Motor neuron (in vitro differentiated cells): ENCODE results near the gene SPARCL1. TPM values are rescaled to one million over a fixed set of nuclear protein-coding genes. Genes with fewer than 3 reads are reported as not detected.

ENCODE experiments used
- ATAC-seq, 8 experiments: fragments of 200-7000 bp; cut with Tn5 transposase; replicated peaks in 6 of 8; 2 replicates each; pipeline ENCODE4 v1.8.0; 2021; ENCODE audit warnings: mild to moderate bottlenecking in 8 of 8, moderate library complexity in 8 of 8
- H3K27ac ChIP-seq, 2 donors: fragments of 250-450 bp; sonication (Bioruptor Pico); 2 replicates each; pipeline ENCODE4 v1.9.0; 2021; ENCODE audit warnings: antibody characterized with exemption in 2 of 2, mild to moderate bottlenecking in 2 of 2, moderate library complexity in 1 of 2
- H3K4me1 ChIP-seq, 2 donors: fragments of 250-450 bp; sonication (Bioruptor Pico); replicated peaks in 1 of 2; 2 replicates each; pipeline ENCODE4 v1.6.1; 2021; ENCODE audit warnings: antibody characterized with exemption in 2 of 2, mild to moderate bottlenecking in 2 of 2, moderate library complexity in 1 of 2
- H3K4me3 ChIP-seq, 5 donors: fragments of 250-450 bp; sonication (Bioruptor Pico); 2 replicates each; pipeline ENCODE4 v1.9.0; 2021; ENCODE audit warnings: antibody characterized with exemption in 5 of 5, mild to moderate bottlenecking in 5 of 5, moderate library complexity in 4 of 5
- WGBS, 10 experiments: fragments of 450-650 bp; shearing (Covaris generic); methylation state at CpG; one replicate each; pipeline ENCODE4 v1.0.0; 2022; 5-methylcytosine and 5-hydroxymethylcytosine counted together
- in situ Hi-C, 9 experiments: fragments of 400-800 bp; cut with MboI; loops; one replicate each; pipeline ENCODE4 v1.15.0; 2021; ENCODE audit warnings: low sequenced_read_pairs in 9 of 9, low pct_unique_long_range_greater_than_20kb in 2 of 9; ENCODE audit not compliant: unreplicated experiment in 9 of 9
- total RNA-seq, 8 experiments: library from RNA; unstranded; fragments of 300-600 nt; gene quantifications; 2 replicates each; pipeline versions ENCODE4 v1.2.3 to v1.2.4, GENCODE V29; 2022

Gene SPARCL1
- total RNA-seq, 8 experiments from 2014 or later, result 0.36 to 473 (median 7.8) TPM

- WGBS, 10 experiments, result 0 to 100% (median 76%) methylated on average over 1 of the region's 1 CpG; no CpG with 5 or more reads in 4 of the 10 experiments
- Histone ChIP-seq H3K4me1 (peaks cover 9 to 10% of the 10 kb centered on the region in 2 donors), H3K27ac (no peak overlapping the region), H3K4me3 (no peak overlapping the region)
- no peak for ATAC-seq
- in situ Hi-C loops, result loop anchor here in 1 of 9 experiments (25.0 kb wide), 1 partner anchor 305 kb away; the partner anchor contains the start of gene MEPE
These were observed 2.9 kb upstream of the SPARCL1 start for GRCh38 chr4:87532109-87532508.

- in situ Hi-C loops, result loop anchor here in 1 of 9 experiments (25.0 kb wide), 1 partner anchor 306 kb away; the partner anchor contains the start of gene MEPE
- Histone ChIP-seq H3K4me1 (peaks cover 9 to 14% of the 10 kb centered on the region in 2 donors), H3K4me3 (no peak overlapping the region), H3K27ac (no peak overlapping the region)
- WGBS, 10 experiments, result 44 to 100% (median 76%) methylated on average over 2 to 5 of the region's 5 CpGs; no CpG with 5 or more reads in 1 of the 10 experiments
- no peak for ATAC-seq
These were observed 2.4 kb upstream of the SPARCL1 start for GRCh38 chr4:87531621-87532020.

GRCh38 chr4:87530868-87531267 is 1.7 kb upstream of the SPARCL1 start:
- H3K27ac ChIP-seq, result no peak overlapping the region
- in situ Hi-C loops, result loop anchor here in 1 of 9 experiments (25.0 kb wide), 1 partner anchor 306 kb away; the partner anchor contains the start of gene MEPE
- peak in 2 of 8 experiments; percentile 10 to 37 for ATAC-seq
- peaks cover 15 to 19% of the 10 kb centered on the region in 2 donors for H3K4me1 ChIP-seq
- H3K4me3 ChIP-seq, result no peak overlapping the region
- 9 to 80% (median 46%) methylated on average over 1 to 4 of the region's 4 CpGs; no CpG with 5 or more reads in 3 of the 10 experiments for WGBS, 10 experiments

GRCh38 chr4:87530229-87530628 is 1.1 kb upstream of the SPARCL1 start:
- Histone ChIP-seq H3K4me1 (peaks cover 19 to 20% of the 10 kb centered on the region in 2 donors), H3K27ac (no peak overlapping the region), H3K4me3 (no peak overlapping the region)
- no peak for ATAC-seq
- 17 to 100% (median 80%) methylated on average over 1 of the region's 1 CpG; no CpG with 5 or more reads in 3 of the 10 experiments for WGBS, 10 experiments
- in situ Hi-C loops, result loop anchor here in 1 of 9 experiments (25.0 kb wide), 1 partner anchor 307 kb away; the partner anchor contains the start of gene MEPE

GRCh38 chr4:87527431-87528220 is 1.6 kb downstream of the SPARCL1 start:
- WGBS, 10 experiments, result 15 to 60% (median 33%) methylated on average over 2 of the region's 2 CpGs; no CpG with 5 or more reads in 1 of the 10 experiments
- peak in 3 of 8 experiments; percentile 10 to 41 (median 26) for ATAC-seq
- in situ Hi-C loops, result loop anchor here in 1 of 9 experiments (25.0 kb wide), 1 partner anchor 310 kb away; the partner anchor contains the start of gene MEPE
- H3K27ac ChIP-seq, result no peak overlapping the region
- peaks cover 19 to 21% of the 10 kb centered on the region in 2 donors for H3K4me1 ChIP-seq
- H3K4me3 ChIP-seq, result peak overlapping the region in 1 of 5 donors; percentile 6

- H3K4me1 ChIP-seq, result peaks cover 17 to 33% of the 10 kb centered on the region in 2 donors
- WGBS, 10 experiments, result 0 to 62% (median 18%) methylated on average over 1 to 3 of the region's 3 CpGs; no CpG with 5 or more reads in 1 of the 10 experiments
- H3K4me3 ChIP-seq, result no peak overlapping the region
- in situ Hi-C loops, result loop anchor here in 1 of 9 experiments (25.0 kb wide), 1 partner anchor 312 kb away; the partner anchor contains the start of gene MEPE
- H3K27ac ChIP-seq, result peak overlapping the region; percentile 63 to 66
- peak in 5 of 8 experiments; percentile 79 to 90 (median 90) for ATAC-seq
These were observed 3.4 kb downstream of the SPARCL1 start for GRCh38 chr4:87525636-87526295.

- 17 to 100% (median 85%) methylated on average over 1 to 2 of the region's 2 CpGs; no CpG with 5 or more reads in 1 of the 10 experiments for WGBS, 10 experiments
- ATAC-seq, result no peak
- no peak overlapping the region for H3K4me3 ChIP-seq
- H3K4me1 ChIP-seq, result peaks cover 20 to 35% of the 10 kb centered on the region in 2 donors
- no peak overlapping the region for H3K27ac ChIP-seq
- in situ Hi-C loops, result no loop called here
These were observed 4.7 kb downstream of the SPARCL1 start for GRCh38 chr4:87524456-87524855.

GRCh38 chr4:87523307-87523706 is 5.9 kb downstream of the SPARCL1 start:
- ATAC-seq, result no peak
- H3K27ac ChIP-seq, result no peak overlapping the region
- H3K4me1 ChIP-seq, result peaks cover 15 to 31% of the 10 kb centered on the region in 2 donors
- in situ Hi-C loops, result no loop called here
- H3K4me3 ChIP-seq, result no peak overlapping the region
- 62 to 100% (median 80%) methylated on average over 2 to 4 of the region's 4 CpGs; no CpG with 5 or more reads in 2 of the 10 experiments for WGBS, 10 experiments

- 26 to 89% (median 71%) methylated on average over 1 to 3 of the region's 3 CpGs for WGBS, 10 experiments
- no peak overlapping the region for H3K4me3 ChIP-seq
- H3K27ac ChIP-seq, result no peak overlapping the region
- peak in 6 of 8 experiments; percentile 5 to 49 (median 34) for ATAC-seq
- in situ Hi-C loops, result no loop called here
- H3K4me1 ChIP-seq, result peaks cover 12 to 27% of the 10 kb centered on the region in 2 donors
These were observed 7.3 kb downstream of the SPARCL1 start for GRCh38 chr4:87521757-87522374.

- no peak overlapping the region for H3K27ac ChIP-seq
- ATAC-seq, result no peak
- no peak overlapping the region for H3K4me3 ChIP-seq
- in situ Hi-C loops, result no loop called here
- WGBS, 10 experiments, result 42 to 100% (median 86%) methylated on average over 1 of the region's 1 CpG; no CpG with 5 or more reads in 1 of the 10 experiments
- peaks cover 9 to 25% of the 10 kb centered on the region in 2 donors for H3K4me1 ChIP-seq
These were observed 7.9 kb downstream of the SPARCL1 start for GRCh38 chr4:87521319-87521718.

GRCh38 chr4:87517621-87518020 is 11.6 kb downstream of the SPARCL1 start:
- in situ Hi-C loops, result no loop called here
- Histone ChIP-seq H3K27ac (no peak overlapping the region), H3K4me1 (peaks cover 6 to 15% of the 10 kb centered on the region in 2 donors), H3K4me3 (no peak overlapping the region)
- ATAC-seq, result no peak
- 23 to 100% (median 90%) methylated on average over 1 to 2 of the region's 2 CpGs; no CpG with 5 or more reads in 3 of the 10 experiments for WGBS, 10 experiments

- peaks cover 6 to 12% of the 10 kb centered on the region in 2 donors for H3K4me1 ChIP-seq
- no peak overlapping the region for H3K4me3 ChIP-seq
- no peak overlapping the region for H3K27ac ChIP-seq
- no peak for ATAC-seq
- in situ Hi-C loops, result no loop called here
- 81 to 100% (median 100%) methylated on average over 1 to 3 of the region's 3 CpGs; no CpG with 5 or more reads in 3 of the 10 experiments for WGBS, 10 experiments
These were observed 12.5 kb downstream of the SPARCL1 start for GRCh38 chr4:87516683-87517082.
